Stimulated activated CD8-positive, alpha-beta memory T cell treated with anti-CD3 and anti-CD28 coated beads, Interleukin-12 subunit alpha, Interleukin-12 subunit beta, amount 100 ng/mL, for 4 hours (primary cell): ENCODE measurements around the gene SLC4A1.

Experiments used
- DNase-seq: peaks from one replicate; pipeline ENCODE4 v3.0.0-alpha.2; 2020; ENCODE audit warnings: low read depth

Gene SLC4A1

DNA sequence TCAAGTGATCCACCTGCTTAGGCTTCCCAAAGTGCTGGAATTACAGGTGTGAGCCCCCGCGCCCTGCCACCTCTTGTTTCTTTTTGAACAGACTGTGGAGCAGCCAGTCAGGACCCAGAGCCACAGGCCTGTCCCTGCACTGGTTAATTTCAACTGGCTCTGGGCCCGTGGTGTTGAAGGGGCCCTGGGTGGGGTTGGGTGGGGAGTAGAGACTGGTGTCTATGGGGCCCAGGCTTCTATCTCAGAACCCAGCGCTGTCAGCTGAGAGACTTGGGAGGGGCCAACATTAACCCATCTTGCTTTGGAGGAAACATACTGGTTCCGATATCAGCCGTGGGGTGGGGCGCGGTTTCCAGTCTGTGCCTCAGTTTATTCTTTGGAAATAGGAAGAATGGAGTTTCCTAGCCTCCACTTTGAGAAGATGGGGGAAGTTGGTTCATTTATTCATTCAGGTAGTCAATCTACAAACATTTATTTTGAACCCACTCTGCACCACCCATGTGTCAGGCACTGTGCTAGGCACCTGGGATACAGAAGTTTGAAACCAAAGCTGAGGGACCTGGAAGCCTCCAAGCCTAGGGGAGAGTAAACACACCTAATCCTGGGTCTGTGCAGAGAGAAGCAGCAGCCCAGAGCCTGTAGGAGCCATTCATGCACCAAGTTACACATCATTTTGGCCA lies 15.5 kb upstream of the SLC4A1 start:
- no peak for DNase-seq

DNA sequence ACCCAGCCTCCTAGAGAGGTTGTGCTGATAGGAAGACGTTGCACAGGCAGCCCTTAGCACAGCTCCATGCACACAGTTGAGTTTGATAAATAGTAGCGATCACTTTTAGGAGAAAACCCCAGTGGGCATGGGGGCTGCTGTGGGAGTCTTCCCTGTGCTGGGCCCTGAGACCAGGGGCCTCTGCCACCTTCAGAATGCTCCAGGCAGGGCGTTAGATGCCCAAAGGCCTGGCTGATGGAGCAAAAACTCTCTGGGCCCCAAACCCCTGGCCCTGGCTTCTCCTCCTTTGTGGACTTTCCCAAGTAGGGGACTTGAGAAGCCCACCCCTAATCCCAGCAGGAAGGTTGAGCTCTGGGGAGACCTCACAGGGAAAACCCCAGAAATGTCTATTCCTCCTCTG lies 14.3 kb upstream of the SLC4A1 start:
- no peak for DNase-seq

DNA sequence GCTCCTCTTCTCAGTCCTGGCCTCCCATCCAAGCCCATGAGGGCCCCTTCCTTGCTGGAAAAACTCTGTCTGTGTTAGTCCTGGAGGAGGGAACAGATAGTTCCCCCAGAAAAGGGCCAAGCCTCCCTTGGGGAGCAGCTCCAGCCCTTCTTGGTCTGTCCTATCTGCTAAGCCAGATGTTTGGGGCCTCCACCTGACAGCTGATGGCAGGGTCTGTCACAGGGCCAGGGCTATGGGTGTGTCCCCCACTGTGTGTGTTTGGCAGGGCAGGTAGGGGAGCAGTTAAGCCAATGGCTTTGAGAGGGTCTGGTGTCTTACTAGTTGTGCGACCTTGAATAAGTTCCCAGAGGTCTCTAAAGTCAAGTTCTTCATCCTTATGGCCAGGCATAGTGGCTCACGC lies 13.6 kb upstream of the SLC4A1 start:
- no peak for DNase-seq

DNA sequence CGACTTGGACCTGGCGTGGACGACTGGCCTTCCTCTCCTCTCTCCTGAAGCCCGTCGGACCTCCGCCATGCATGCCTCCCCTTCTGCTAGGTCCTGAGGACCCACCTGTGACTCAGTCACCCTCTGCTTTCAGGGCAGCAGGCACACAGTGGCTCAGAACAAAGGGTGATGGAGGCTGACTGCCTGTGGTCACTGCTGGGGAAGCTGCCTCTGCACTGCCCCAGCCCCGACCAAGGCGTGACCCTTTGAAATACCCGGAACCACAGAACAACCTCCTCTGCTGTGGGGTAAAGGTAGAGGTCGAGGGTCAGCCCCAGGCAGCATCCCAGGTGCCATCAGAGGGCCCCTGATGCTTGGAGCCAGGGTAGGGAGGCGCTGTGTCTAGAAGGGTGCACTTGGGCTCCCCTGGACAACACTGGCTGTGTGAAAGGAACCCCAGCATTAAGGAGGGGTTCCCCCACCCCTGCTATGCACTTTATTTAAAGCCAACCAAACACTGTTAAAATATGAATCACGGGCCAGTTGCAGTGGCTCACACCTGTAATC lies 12.5 kb upstream of the SLC4A1 start:
- no peak for DNase-seq

DNA sequence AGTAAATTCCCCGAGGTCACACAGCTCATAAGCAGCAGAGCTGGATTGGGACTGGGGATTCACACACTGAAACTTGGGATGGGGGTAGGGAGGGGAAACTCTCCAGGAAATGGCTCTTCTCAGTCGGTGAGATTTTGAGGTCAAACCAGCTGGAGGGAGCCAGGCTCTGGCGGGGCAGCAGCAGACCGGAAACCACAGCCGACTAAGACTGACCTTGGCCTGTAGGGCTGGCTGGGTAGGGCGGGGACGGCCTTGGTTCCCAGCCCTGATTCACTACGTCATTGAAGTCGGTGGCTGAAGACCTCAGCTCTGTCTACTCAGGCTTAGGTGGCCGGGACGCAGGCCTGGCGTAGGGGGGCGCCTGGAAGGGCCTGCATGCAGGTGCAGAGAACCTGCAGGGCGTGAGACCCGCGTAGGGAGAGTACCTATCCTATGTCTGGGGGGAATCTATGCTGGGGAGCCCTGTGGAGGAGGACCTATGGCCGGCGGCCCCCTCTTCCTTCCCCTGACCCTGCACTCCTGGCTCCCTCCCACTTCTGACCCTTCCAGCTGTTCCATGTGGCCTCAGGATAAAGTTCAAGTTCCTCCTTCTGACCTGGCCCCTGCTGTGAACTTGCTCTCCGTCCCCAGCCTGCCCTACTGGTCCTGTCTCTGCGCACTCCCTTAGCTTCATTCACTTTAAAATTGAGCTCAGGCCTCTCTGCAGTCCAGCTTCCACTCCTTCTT lies 11.9 kb upstream of the SLC4A1 start:
- DNase-seq: peak; percentile 6

DNA sequence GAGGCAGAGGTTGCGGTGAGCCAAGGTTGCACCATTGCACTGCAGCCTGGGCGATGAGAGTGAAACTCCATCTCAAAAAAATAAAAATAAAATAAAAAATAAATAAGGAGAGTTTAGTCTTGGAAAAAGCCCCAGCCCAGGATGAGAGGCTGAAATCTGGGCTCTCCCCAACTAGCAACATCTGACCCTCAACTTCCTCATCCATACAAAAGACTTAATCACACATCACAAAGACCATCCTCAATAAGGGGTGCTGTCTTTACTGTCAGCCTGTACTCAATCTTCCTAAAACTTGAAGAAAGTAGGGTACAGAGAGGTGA lies 11.4 kb upstream of the SLC4A1 start:
- no peak for DNase-seq

DNA sequence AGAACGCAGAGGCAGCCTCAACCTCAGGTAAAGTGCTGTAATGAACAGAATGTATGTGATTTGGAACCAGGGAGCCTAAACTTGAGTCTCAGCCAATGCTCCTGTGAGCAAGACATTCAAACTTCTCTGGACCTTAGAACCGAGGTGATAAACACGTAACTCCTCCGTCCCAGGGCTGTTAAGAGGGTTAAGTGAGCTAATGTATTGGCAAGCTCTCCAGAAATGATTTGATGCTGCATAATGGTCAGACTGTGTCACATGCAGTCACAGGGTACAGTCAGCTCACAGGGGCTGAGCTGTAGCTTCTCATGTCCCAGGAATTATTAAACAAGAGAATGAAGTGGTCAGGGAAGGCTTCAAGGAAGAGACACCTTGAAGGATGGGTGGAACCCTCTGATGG lies 10.0 kb upstream of the SLC4A1 start:
- DNase-seq: no peak

DNA sequence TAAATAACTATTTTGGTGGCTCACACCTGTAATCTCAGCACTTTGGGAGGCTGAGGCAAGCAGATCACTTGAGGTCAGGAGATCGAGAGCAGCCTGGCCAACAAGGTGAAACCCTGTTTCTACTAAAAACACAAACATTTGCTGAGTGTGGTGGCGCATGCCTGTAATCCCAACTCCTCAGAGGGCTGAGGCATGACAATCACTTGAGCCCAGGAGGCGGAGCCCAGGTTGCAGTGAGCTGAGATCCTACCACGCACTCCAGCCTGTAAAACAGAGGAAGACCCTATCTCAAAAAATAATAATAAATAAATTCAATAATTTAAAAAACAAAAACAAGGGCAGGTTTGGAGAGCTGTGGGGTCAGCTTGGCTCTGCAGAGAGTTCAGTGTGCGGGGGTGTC lies 5.7 kb upstream of the SLC4A1 start:
- DNase-seq: no peak

DNA sequence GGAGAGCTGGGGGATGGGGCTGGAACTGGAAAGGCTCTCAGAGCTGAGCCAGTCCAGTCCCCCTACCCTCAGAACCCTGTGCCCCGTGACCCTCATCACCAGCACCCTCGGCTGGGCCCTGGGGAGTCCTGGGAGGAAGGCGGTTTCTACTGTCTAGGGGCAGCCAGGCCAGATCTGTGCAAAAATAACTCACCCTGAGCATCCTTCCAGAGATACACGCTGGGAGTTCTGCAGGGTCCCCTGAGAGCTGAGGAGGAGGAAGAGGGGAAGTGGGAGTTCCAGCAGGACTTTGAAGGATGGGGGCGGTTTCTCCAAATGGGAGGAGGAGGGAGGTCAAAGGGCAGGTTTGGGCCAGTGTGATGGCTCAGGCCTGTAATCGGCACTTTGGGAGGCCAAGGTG lies 5.0 kb upstream of the SLC4A1 start:
- DNase-seq: no peak

DNA sequence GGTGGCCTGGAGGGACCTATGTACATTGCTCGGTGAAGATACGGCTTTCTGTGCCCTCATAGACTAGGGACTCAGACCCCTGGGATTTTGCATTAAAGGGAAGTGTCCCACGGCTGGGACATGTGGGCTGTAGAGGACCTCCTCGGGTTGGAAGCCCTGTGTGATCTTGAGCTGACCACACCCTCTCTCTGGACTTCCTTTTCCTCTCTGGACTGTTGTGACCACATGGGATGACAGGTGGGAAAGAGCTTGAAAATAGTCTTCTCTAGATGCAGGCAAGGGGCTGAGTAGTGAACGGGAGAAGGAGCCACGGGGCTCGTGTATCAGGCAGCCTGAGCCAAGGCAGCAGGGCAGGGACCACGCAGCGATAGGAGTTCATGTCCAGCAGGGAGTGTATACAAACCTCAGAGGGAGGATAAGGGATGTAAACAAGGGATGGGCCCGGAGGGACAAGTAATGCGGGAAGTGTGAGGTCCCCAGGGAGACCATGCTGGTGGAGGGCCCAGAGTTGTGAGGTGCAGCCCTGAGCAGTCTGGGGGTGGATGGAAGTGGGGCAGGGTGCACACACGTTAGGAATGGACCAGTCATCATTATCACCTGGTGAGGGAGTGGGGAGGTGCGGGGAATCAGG lies 4.5 kb upstream of the SLC4A1 start:
- no peak for DNase-seq

DNA sequence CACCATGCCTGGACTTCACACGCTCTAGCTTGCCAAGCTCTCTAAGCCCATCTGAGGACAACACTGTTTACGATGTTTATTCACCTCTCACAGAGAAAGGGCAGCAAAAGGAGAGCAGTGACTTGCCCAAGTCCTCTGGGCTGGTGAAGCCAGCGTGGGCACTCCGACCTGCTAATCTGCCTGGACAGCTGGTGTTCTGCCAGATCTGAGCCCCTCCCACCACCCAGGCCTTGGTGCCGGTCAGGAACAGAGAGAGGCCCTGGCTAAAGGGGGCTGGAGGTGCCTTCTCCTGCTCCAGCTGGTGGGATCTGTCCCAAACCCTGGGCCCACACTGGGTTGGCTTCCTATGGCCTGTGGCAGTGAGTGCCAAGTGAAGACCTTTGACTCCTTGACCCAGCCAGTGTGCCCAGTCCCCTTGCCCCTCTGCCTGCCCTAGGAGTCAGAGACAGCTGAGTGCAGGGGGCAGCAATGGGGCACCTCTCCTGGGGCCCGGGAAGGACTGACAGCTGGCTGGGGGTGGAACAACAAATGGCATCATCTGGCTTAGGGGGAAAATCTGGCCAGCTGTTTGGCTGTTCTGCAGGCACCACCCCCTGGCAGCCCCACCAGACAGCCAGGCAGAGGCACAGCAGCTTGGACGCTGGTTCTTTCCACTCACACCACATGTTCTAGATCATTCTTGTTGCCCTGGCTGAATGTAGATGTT lies 1.8 kb upstream of the SLC4A1 start:
- no peak for DNase-seq

DNA sequence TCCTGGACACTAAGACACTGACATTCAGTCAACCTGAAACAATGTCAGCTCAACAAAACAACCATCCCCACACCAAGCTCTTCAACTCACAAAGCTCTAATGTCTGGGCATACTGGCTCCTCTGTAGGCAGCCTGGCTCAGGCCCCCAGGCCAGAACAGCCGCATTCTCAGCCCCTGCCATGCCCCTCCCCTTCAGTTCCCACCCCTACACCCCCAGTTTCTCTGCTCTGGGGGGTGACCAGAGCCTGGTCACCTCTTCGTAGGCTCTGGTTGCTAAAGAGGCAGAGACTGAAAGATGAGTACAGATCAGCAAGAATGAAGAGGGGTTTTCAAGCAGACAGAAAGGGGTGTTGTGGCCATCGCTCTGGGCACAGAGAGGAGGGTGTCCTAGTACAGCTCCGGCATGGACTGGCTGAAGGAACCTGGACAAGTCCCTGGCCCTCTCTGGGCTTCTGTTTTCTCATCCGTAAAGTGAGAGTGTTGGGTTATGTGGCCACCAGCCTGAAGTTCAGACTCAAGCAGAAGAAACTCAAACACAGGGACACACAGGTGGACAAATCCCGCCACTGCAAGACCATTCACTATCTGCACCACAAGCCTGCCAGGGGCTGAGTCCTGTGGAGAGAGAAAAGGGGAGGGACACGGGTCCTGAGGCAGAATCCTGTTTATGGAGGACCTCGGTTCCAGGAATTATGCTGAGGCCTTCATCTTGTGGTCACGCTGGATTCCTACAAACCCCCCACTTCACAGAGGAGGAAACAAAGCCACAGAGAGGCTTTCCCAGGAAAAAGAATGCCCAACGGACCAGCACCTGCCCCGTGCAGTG lies 987 bp upstream of the SLC4A1 start:
- no peak for DNase-seq

DNA sequence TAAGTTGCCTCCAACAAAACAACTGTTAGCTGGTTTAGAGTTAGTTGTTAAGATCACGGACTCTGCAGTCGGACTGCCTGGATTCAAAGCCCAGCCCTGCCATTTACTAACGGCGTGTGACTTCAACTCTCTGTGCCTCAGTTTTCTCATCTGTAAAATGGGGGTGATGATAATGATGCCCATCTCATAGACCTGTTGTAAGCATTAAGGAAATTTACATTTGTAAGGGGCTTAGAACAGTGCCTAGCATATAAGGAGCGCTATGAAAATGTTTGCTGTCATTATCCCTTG lies 825 bp downstream of the SLC4A1 start:
- DNase-seq: no peak

DNA sequence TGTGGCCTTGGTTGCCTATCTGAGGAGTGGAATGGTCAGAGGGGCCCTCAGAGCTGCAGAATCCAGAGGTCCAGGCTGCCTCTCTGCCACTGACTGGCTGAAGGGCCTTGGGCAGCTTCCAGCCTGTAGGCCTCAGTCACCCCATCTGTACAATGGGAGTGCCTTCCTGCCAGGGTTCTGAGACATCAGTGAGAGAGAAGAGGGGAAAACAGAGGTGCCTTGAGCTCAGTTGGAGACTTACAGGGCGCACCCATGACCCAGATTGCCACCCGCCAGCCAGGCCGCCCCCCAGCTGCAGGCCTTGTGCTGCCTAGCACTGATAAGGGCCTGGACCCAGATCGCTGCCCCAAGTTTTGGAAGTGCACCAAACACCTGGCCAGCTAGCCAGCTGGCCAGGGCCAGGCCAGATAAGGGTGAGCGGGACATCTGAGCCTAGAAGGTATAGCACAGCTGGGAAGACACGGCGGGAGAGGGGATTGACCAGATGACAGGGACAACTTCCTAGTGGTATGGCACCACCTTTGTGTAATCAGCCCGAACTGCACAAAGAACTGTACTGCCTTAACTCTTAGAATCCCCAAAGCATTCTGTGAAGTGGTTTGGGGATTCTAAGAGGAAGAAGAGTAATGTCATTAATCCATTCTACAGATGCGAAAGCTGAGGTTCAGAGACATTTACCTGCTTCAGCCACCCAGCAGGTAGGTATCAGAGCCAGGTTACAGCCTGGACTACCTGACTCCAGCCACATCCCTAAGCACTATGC lies 1.4 kb downstream of the SLC4A1 start:
- no peak for DNase-seq

DNA sequence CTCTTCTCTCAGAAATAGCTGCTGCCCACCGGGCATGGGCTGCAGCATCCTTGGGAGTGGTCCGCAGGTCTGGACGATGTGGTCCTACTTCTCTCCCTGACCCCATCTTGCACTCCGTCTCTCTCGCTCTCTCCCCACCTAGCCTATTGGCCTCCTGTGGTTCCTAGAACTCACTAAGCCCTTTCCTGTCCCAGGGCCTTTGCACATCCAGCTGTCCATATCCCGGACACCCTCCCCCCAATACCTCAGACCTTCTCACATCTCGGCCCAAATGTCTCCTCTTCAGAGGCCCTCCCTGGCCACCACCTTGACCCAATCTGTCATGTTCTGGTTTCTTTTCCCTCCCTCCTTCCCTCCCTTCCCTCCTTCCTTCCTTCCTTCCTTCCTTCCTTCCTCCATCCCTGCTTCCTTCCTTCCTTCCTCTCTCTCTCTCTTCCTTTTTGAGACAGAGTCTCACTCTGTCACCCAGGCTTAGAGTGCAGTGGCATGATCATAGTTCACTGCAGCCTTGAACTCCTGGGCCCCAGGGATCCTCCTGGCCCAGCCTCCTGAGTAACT lies 4.5 kb downstream of the SLC4A1 start:
- no peak for DNase-seq

DNA sequence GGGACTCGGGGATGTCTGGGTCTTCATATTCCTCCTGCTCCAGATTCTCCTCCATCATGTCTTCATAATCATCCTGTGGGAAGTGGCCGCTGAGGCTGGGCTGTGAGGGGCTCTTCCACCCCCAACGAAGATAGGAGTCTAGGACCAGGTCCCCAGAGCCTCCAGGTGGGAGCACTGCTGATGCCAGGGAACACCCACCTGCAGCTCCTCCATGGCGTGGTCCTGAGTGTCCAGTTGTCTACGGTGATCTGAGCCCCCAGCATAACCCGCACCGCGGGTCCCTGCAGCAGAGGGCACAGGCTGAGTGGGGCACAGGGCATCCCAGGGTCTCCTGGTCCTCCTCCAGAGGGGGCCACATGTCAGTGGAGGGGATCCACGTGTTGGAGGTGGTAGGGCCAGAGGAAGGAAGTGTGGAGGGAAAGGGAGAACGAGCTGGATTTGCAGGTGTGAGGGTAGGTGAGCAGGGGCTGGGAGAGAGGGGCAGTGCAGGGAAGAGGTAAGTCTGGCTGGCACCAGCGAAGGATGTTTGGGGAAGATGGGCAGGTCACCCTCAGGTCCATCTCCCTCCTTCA lies 5.2 kb downstream of the SLC4A1 start:
- DNase-seq: no peak

DNA sequence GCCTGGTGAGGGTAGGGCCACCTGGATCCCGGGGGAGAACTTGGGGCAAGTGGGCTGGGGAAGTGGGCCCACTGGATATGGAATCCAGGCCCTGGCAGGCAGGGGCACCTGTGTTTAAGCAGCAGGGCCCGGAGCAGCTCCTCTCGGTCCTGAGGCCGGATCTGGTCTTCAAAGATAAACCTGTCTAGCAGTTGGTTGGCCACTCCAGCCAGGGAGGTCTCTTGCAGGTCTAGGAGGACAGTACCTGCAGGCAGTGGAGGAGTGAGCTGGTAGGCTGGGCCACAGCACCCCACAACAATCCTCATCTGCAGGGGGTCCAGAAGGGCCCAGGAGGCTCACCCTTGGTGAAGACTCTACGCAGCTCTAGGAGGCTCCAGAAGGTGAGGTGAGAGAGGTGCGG lies 7.6 kb downstream of the SLC4A1 start:
- DNase-seq: no peak

DNA sequence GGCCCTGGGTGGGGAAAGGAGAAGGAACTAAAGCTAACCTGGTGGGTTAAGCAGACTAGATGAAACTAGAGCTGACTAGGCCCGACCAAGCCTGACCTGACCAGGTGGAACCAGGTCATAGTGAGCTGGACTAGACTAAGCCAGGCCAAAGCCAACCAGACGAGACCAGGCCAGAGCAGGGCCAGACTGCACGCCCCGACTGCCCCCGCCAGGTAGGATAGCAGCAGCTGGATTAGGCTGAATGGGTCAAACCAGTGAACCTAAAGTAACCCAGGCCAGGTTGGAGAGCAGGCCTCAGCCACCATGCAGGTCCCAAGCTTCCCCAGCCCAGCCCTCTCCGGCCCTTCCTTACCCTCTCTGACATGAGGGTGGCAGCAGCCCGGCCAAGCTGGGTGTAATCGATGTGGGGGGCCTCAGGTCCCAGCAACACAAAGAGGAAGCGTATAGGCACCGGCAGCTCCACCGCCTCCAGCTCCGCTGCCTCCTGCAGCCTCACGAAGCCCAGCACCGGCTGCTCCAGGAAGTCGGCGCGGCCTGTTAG lies 9.1 kb downstream of the SLC4A1 start:
- no peak for DNase-seq

DNA sequence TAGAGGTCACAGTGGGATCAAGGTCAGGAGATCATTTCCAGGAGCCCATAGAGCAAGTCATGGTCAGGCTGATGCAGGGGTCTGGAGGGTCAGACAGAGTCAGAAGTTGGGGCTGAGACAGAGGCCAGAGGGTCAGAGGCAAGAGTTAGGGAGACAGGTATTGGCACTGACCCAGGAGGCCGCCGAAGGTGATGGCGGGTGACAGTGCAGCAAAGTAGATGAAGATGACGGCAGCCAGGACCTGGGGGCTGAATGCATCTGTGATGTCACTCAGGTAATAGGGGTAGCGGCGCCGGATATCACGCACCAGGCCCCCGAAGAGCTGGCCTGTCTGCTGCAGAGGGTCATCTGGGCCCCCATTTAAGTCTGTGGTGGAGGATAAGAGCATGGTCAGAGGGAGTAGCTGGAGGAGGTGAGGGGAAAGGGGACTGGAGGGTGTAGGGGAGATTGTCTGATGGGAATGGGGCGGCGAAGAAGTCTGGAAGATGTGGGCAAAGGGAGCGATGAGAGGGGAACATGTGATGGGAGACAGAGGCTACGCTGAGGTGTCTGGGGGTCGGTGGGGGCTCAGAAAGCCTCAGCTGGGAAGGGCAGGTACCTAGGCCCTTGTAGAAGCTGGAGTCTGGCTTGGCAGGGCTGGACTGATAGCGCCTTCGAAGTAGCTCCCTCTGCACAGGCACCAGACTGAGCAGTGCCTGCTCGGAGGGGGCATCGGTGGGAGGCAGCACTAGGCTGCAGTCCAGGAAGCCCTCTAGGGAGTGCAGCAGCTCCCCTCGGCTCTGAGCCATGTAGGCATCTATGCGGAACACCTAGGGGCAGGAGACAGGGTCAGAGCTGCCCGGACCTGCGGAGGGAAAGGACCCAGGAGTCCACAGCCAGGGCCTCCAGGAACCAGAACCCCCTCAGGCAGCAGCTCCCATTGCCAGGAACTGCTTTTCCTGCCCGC lies 9.8 kb downstream of the SLC4A1 start:
- no peak for DNase-seq
